ENCODE results near the gene ETV6.
A peak's percentile ranks its signal among the peaks of the same experiment; 100 is the strongest.

ETV6 gene

GRCh38 chr12:11645391-11645790, 4.1 kb upstream of the ETV6 start:
- DNase-seq (ENCODE audit: low read depth) = no peak

- DNase-seq (ENCODE audit: low read depth) = peak; percentile 49
Observed at GRCh38 chr12:11648514-11649412, 711 bp upstream of the ETV6 start.

GRCh38 chr12:11650286-11651281, 1.1 kb downstream of the ETV6 start:
- DNase-seq (ENCODE audit: low read depth) = peak; percentile 14

GRCh38 chr12:11651381-11651780, 1.9 kb downstream of the ETV6 start:
- DNase-seq (ENCODE audit: low read depth) = no peak

GRCh38 chr12:11651785-11652184, 2.3 kb downstream of the ETV6 start:
- no peak for DNase-seq (ENCODE audit: low read depth)

- no peak for DNase-seq (ENCODE audit: low read depth)
Observed at GRCh38 chr12:11652351-11653040, 3.0 kb downstream of the ETV6 start.

- DNase-seq (ENCODE audit: low read depth) = peak; percentile 41
Observed at GRCh38 chr12:11653215-11653753, 3.8 kb downstream of the ETV6 start.

- no peak for DNase-seq (ENCODE audit: low read depth)
Observed at GRCh38 chr12:11654338-11654737, 4.9 kb downstream of the ETV6 start.

- DNase-seq (ENCODE audit: low read depth) = no peak
Observed at GRCh38 chr12:11654802-11655201, 5.3 kb downstream of the ETV6 start.

GRCh38 chr12:11655842-11656241, 6.4 kb downstream of the ETV6 start:
- DNase-seq (ENCODE audit: low read depth) = no peak

GRCh38 chr12:11656550-11656949, 7.1 kb downstream of the ETV6 start:
- no peak for DNase-seq (ENCODE audit: low read depth)

- no peak for DNase-seq (ENCODE audit: low read depth)
Observed at GRCh38 chr12:11657511-11657910, 8.0 kb downstream of the ETV6 start.

- DNase-seq (ENCODE audit: low read depth) = no peak
Observed at GRCh38 chr12:11658791-11659190, 9.3 kb downstream of the ETV6 start.

GRCh38 chr12:11660624-11661023, 11.2 kb downstream of the ETV6 start:
- no peak for DNase-seq (ENCODE audit: low read depth)

- no peak for DNase-seq (ENCODE audit: low read depth)
Observed at GRCh38 chr12:11661491-11662089, 12.1 kb downstream of the ETV6 start.

- DNase-seq (ENCODE audit: low read depth) = no peak
Observed at GRCh38 chr12:11662369-11662768, 12.9 kb downstream of the ETV6 start.

- no peak for DNase-seq (ENCODE audit: low read depth)
Observed at GRCh38 chr12:11663130-11663529, 13.7 kb downstream of the ETV6 start.

GRCh38 chr12:11664101-11664500, 14.6 kb downstream of the ETV6 start:
- DNase-seq (ENCODE audit: low read depth) = no peak

GRCh38 chr12:11666131-11667050, 16.9 kb downstream of the ETV6 start:
- no peak for DNase-seq (ENCODE audit: low read depth)

- no peak for DNase-seq (ENCODE audit: low read depth)
Observed at GRCh38 chr12:11667171-11667570, 17.7 kb downstream of the ETV6 start.
